Suppressor macrophage (primary cell): ENCODE measurements around the gene TBX2.
"Not testable (repeated sequence)": the region's sequence is repeated elsewhere in the genome, so short reads cannot be mapped to it uniquely, and the experiment has no call there.

Experiments used
- DNase-seq, 4 experiments: peaks; one replicate each; pipeline ENCODE4 v3.0.0-alpha.2; 2020 to 2022
- total RNA-seq, 17 experiments: gene quantifications; one replicate each; lab custom pipeline; 2026; ENCODE audit warnings: mixed read lengths in 6 of 17, inconsistent platforms in 3 of 17; lab: John Stamatoyannopoulos, UW

TBX2 gene
- total RNA-seq, result 0 to 2.5 (median 0) reads per million in 17 experiments

- DNase-seq, result peak in 1 of 4 experiments; percentile 21
These were observed at the start of gene TBX2 for GRCh38 chr17:61399131-61400065. TBX2 (plus strand) TSS chr17:61399843; CDS start chr17:61400177, 334 bp downstream.

- no peak for DNase-seq
These were observed 47.8 kb upstream of the TBX2 start for GRCh38 chr17:61351745-61352407.

DNA sequence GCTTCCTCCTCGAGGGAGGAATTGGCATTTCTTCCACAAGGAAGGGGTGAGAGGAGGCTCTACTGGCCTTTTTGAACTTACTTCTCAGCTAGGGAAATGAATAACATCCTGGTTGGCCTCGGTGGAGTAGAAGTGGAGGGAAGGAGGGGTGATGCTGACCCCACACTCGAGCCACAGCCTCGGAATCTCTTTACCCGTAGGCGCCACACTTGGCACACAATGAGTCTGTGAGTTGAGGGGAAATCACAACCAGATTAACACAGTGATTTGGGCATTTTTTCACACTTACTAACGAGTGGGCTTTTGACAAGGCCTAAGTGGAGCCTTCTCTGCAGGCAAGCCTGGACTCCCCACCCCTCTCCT is 47.3 kb upstream of the TBX2 start:
- DNase-seq, result no peak

DNA sequence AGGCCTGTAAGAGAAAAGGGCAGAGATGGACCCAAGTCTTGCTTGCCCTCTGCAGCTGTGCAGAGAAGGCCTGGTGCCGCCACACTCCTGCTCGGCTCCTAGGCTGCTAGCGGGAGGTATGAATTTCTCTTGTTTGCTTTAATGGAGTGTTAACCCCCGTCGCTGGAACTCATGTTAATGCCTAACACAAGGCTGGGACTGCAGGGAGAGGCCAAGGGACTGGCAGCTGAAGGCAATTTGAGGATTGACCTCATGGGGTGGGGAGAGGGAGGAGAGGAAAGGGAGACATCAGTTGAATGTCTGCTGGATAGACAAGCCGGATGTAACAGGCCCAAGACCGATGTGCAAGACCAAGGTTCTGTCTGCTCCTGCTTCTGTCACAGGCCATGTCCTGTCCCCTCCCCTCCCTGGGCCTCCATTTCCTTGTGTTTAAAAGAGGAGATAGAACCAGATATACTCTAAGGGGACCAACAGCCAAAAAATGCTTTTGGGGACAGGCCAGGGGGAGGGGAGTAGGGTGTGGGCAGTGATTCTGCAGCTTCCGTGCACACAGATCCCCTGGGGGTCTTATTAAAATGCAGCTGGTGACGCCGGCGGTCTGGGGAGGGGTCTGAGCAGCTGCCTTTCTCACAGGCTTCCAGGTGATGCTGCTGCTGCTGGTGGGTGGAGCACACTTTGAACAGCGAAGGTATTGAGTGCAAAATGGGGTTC is 46.7 kb upstream of the TBX2 start:
- no peak for DNase-seq

DNA sequence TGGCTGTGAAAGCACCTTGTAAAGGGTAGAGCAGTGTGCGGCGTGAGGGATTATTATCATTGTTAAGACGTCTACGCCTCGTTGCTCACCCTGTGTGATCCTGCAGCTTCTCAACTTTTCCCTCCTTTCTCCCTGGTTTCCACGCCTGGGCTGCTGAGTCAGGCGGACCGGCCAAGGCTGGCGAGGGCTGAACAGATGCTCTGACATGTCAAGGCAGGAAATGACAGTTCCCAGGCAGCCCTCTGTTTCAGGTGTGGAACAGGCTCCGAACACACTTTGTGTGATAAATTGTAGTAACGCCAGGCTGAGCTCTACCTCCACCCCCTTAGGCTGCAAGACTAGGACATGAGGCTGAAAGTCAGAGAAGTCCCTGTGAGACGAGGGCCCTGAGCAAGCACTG is 46.0 kb upstream of the TBX2 start:
- no peak for DNase-seq

DNA sequence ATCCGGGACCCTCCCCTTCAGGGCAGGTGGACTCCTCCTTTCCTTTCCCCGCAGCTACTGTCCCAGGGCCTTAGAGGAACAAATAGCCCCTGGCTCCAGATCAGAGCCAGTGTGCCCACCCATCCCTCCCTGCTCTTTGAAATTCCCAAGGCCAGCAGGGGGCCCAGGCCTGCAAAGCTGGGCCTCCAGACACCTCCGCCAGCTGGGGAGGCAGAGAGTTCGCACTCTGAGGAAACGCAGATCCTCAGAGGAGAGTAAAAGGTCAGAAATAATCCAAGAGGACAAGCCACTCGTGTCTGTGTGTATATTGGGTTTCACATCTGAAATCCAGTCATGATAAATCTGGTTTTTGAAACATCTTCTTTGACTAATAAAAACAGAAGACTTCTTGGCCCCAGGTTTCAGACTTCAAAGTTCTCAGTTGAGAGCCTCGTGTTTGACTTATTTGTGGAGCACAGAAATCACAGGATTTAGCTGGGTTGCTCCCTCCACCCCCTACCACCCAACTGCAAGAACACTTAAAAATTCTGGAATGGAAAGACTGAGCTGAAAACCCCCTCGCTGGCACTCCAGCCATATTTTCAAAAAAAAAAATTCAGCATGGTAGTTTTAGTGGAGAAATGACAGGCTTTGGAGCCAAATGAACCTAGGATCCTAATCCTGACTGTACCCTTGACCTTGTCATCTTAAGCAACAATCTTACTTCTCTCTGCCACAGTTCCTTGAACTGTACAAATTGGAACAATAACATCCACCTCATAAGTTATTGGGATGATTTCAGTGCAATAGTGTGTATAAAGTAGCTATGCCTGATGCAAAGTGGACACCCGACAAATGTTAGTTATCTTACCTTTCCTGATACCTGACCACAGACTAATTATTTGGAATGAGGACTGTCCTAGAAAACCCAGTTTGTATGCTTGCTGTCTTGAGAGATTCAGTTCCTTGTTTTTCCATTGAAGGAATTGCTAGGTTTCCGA is 44.5 kb upstream of the TBX2 start:
- no peak for DNase-seq

DNA sequence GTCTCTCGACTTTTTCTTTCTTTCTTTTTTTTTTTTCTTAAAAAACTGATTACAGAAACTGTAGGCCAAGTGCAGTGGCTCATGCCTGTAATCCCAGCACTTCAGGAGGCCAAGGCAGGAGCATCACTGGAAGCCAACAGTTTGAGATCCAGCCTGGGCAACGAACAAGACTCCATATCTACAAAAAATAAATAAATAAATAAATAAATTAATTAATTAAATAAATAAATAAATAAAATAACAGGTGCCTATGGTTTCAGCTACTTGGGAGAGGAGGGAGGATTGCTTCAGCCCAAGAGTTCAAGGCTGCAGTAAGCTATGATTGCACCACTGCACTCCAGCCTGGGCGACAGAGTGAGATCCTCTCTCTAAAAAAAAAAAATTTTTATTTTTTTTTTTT is 42.6 kb upstream of the TBX2 start:
- not testable (repeated sequence) for DNase-seq

GRCh38 chr17:61359513-61359912 is 40.1 kb upstream of the TBX2 start:
- DNase-seq, result not testable (repeated sequence)

GRCh38 chr17:61360318-61360943 is 39.2 kb upstream of the TBX2 start:
- no peak for DNase-seq

- DNase-seq, result no peak
These were observed 38.6 kb upstream of the TBX2 start for GRCh38 chr17:61361084-61361483.

DNA sequence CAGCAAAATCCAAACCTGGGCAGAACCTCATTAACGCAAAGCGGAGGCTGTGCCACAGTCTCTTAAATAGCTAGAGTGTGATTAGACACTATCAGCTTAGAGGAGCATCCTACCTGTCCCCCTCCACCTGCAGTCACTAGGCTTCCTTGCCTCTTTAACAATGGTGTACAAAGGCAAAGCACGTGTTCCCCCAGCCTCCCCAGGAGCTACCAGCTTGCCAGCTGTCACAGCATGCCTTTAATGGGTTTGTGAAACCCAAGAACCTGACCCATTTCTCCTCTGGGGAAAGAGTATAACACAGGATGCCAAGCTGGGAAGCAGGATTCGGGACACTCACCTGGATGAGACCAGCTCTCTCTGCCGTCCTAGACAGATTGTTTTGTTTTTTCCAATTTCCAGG is 37.2 kb upstream of the TBX2 start:
- DNase-seq, result no peak

GRCh38 chr17:61362852-61363600 is 36.6 kb upstream of the TBX2 start:
- no peak for DNase-seq

- DNase-seq, result no peak
These were observed 35.8 kb upstream of the TBX2 start for GRCh38 chr17:61363601-61364462.

DNA sequence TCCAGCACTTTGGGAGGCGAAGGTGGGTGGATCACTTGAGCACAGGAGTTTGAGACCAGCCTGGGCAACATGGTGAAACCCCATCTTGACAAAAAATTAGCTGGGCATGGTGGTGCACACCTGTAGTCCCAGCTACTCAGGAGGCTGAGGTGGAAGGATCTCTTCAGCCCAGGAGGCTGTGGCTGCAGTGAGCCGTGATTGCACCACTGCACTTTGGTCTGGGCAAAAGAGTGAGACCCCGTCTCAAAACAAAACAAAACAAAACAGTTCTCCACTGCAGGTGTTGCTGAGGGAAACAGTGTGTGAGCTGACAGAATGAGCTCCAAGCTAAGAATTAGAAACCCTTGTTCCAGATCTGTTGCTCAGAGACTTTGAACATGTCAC is 35.2 kb upstream of the TBX2 start:
- no peak for DNase-seq

- no peak for DNase-seq
These were observed 33.4 kb upstream of the TBX2 start for GRCh38 chr17:61366076-61366714.

- DNase-seq, result no peak
These were observed 32.8 kb upstream of the TBX2 start for GRCh38 chr17:61366715-61367413.

- DNase-seq, result no peak
These were observed 31.4 kb upstream of the TBX2 start for GRCh38 chr17:61368049-61368831.
